GM12878 (cell line): ENCODE data around the gene CNGA1. TPM values are rescaled to one million over a fixed set of nuclear protein-coding genes. Genes with fewer than 3 reads are reported as not detected.
"Not testable (repeated sequence)": the region's sequence is repeated elsewhere in the genome, so short reads cannot be mapped to it uniquely, and the experiment has no call there.

Source experiments
- ATAC-seq: fragments of 200-7000 bp; cut with Tn5 transposase; 3 replicates; pipeline ENCODE4 v1.9.1; 2020; ENCODE audit warnings: mild to moderate bottlenecking, moderate library complexity
- BruUV-seq: library from RNA; stranded (reverse); fragments of 400-500 nt; replicated peaks from 2 replicates; lab custom pipeline; 2021; lab: Mats Ljungman, UMichigan
- CTCF ChIA-PET: fragments of 300-600 bp; sonication (Branson Sonifier 250); formaldehyde crosslinking; extraction: SDS; loops from one replicate; lab custom pipeline; 2021; ENCODE audit warnings: inconsistent platforms; lab: Yijun Ruan, JAX
- POLR2A ChIA-PET: fragments of 350-600 bp; formaldehyde crosslinking; extraction: SDS; loops from one replicate; lab custom pipeline; 2021; ENCODE audit warnings: inconsistent platforms; lab: Charles Lee
- RAD21 ChIA-PET: fragments of 300-600 bp; sonication (Branson Sonifier 250); formaldehyde crosslinking; loops from one replicate; lab custom pipeline; 2023; ENCODE audit warnings: antibody characterized with exemption; ENCODE audit not compliant: unreplicated experiment; lab: Charles Lee
- SMC1A ChIA-PET: fragments of 300-600 bp; sonication (Branson Sonifier 250); formaldehyde crosslinking; loops from one replicate; lab custom pipeline; 2023; ENCODE audit not compliant: unreplicated experiment, uncharacterized antibody; lab: Charles Lee
- DNase-seq: peaks from one replicate; pipeline ENCODE4 v3.0.0-alpha.2; 2011; ENCODE audit warnings: low read depth, low spot score
- FAIRE-seq: peaks from 3 replicates; lab custom pipeline; 2011; peaks lifted over from hg19 to GRCh38; lab: Jason Lieb, UNC
- H2AFZ ChIP-seq: 2 replicates; pipeline ENCODE4 v1.6.0; 2011; ENCODE audit warnings: low read depth, low read length, control low read depth; ENCODE audit not compliant: control insufficient read depth
- H3K27ac ChIP-seq: 2 replicates; pipeline ENCODE4 v1.5.1; 2011; ENCODE audit warnings: control low read depth; ENCODE audit not compliant: control insufficient read depth, insufficient read depth
- H3K27me3 ChIP-seq, 2 experiments: replicated peaks in 1 of 2; 2 replicates each; pipeline versions ENCODE4 v1.6.0 to v1.6.1; 2011; ENCODE audit warnings: low read length in 1 of 2; ENCODE audit not compliant: control insufficient read depth in 2 of 2, insufficient read depth in 2 of 2
- H3K36me3 ChIP-seq, 2 experiments: 2 replicates each; pipeline ENCODE4 v1.5.1; 2011; ENCODE audit warnings: low read length in 1 of 2; ENCODE audit not compliant: control insufficient read depth in 2 of 2, insufficient read depth in 2 of 2
- H3K4me1 ChIP-seq: 2 replicates; pipeline ENCODE4 v1.6.1; 2011; ENCODE audit warnings: mild to moderate bottlenecking, low read length, moderate library complexity, mixed read lengths; ENCODE audit not compliant: control insufficient read depth, insufficient read depth
- H3K4me2 ChIP-seq: 2 replicates; pipeline ENCODE4 v1.6.0; 2011; ENCODE audit warnings: control low read depth; ENCODE audit not compliant: control insufficient read depth, insufficient read depth
- H3K4me3 ChIP-seq: fragments of 200-600 bp; sonication (generic); 2 replicates; pipeline ENCODE4 v1.5.1; 2016
- H3K79me2 ChIP-seq: 2 replicates; pipeline ENCODE4 v1.6.0; 2011; ENCODE audit warnings: low read length; ENCODE audit not compliant: control insufficient read depth, insufficient read depth
- H3K9ac ChIP-seq: 2 replicates; pipeline ENCODE4 v1.8.0; 2011; ENCODE audit warnings: low read length, control low read depth, mixed read lengths; ENCODE audit not compliant: control insufficient read depth, insufficient read depth
- H3K9me3 ChIP-seq: replicated peaks from 3 replicates; pipeline ENCODE4 v1.5.1; 2011; ENCODE audit warnings: mild to moderate bottlenecking, low read length; ENCODE audit not compliant: control insufficient read depth, insufficient read depth
- H4K20me1 ChIP-seq: 2 replicates; pipeline ENCODE4 v1.6.0; 2011; ENCODE audit not compliant: control insufficient read depth, insufficient read depth
- CEBPB ChIP-seq, 2 experiments: fragments of 150-350 bp in 1 of 2; IDR thresholded peaks; 2 replicates each; pipeline ENCODE4 v1.6.1; 2012 to 2014; ENCODE audit warnings: low read depth in 2 of 2, low read length in 2 of 2, borderline replicate concordance in 1 of 2, inconsistent platforms in 1 of 2
- CREM ChIP-seq: IDR thresholded peaks from 2 replicates; pipeline ENCODE4 v1.6.1; 2014; ENCODE audit warnings: antibody characterized with exemption, low read depth
- EGR1 ChIP-seq, 2 experiments: IDR thresholded peaks; 1 replicate in 1 of 2; 2 replicates in 1 of 2; pipeline ENCODE4 v1.6.1; 2011 to 2012; ENCODE audit warnings: low read depth in 2 of 2, low read length in 2 of 2, borderline replicate concordance in 1 of 2, mild to moderate bottlenecking in 1 of 2, moderate library complexity in 1 of 2
- IRF4 ChIP-seq: IDR thresholded peaks from 2 replicates; pipeline ENCODE4 v1.6.1; 2011; ENCODE audit warnings: low read depth, low read length
- KLF5 ChIP-seq: fragments of 450-650 bp; IDR thresholded peaks from 2 replicates; pipeline ENCODE4 v1.6.1; 2014; ENCODE audit warnings: mild to moderate bottlenecking; ENCODE audit not compliant: partially characterized antibody
- RELA ChIP-seq: fragments of 450-650 bp; IDR thresholded peaks from 2 replicates; pipeline ENCODE4 v1.8.0; 2014; ENCODE audit warnings: borderline replicate concordance; ENCODE audit not compliant: partially characterized antibody
- SIX5 ChIP-seq: IDR thresholded peaks from 2 replicates; pipeline ENCODE4 v1.6.1; 2011; ENCODE audit warnings: mild to moderate bottlenecking, low read depth, low read length, moderate library complexity; ENCODE audit not compliant: severe bottlenecking
- ZNF207 ChIP-seq: fragments of 450-650 bp; IDR thresholded peaks from 2 replicates; pipeline ENCODE4 v1.6.1; 2014; ENCODE audit warnings: antibody characterized with exemption, mild to moderate bottlenecking, borderline replicate concordance
- ZNF622 ChIP-seq: fragments of 450-650 bp; IDR thresholded peaks from 2 replicates; pipeline ENCODE4 v1.6.1; 2017; ENCODE audit warnings: mild to moderate bottlenecking, inconsistent platforms
- WGBS: methylation state at CpG from one replicate; pipeline ENCODE4 v1.1.6; 2016; ENCODE audit warnings: low lambda C conversion rate; ENCODE audit not compliant: insufficient replicate concordance, insufficient coverage; ENCODE audit errors: missing lambda C conversion rate; 5-methylcytosine and 5-hydroxymethylcytosine counted together
- in situ Hi-C: fragments of 300-500 bp; cut with MboI; formaldehyde crosslinking; loops from 9 replicates; pipeline ENCODE4 v1.14.3; 2018; ENCODE audit warnings: mixed read lengths
- intact Hi-C: fragments of 100-400 bp; cut with micrococcal nuclease; formaldehyde crosslinking; loops from one replicate; pipeline ENCODE4 v1.14.2; 2022; ENCODE audit not compliant: unreplicated experiment
- polyA plus RNA-seq, 11 experiments: library from polyadenylated mRNA; depleted of rRNA in 4 of 11; unstranded in 6 of 11; stranded (reverse) in 5 of 11; fragments of >200 nt; fragmentation: Nextera tagmentation in 4 of 11; fragmentation: Illumina TruSeq in 1 of 11; extraction: Ambion mirVana in 4 of 11; extraction: Trizol in 1 of 11; gene quantifications; 1 replicate in 1 of 11; 2 replicates in 10 of 11; pipeline versions ENCODE4 v1.2.1 to v1.2.3, GENCODE V29; 2011 to 2016; ENCODE audit warnings: inconsistent platforms in 2 of 11, missing spikeins in 2 of 11, low read depth in 1 of 11
- total RNA-seq, 4 experiments: library from RNA; depleted of rRNA in 3 of 4; stranded (reverse); fragments of >200 nt in 3 of 4; fragmentation: Illumina TruSeq in 1 of 4; extraction: Trizol in 1 of 4; gene quantifications; 2 replicates each; pipeline versions ENCODE4 v1.2.1 to v1.2.3, GENCODE V29; 2013 to 2021
- TF ChIP-seq, protein P1 (sequence below): IDR thresholded peaks from 2 replicates; pipeline ENCODE4 v1.6.1; 2011; ENCODE audit warnings: low read depth, mild to moderate bottlenecking, low read length, moderate library complexity, borderline replicate concordance; ENCODE audit errors: extremely low read depth

CNGA1 gene
- total and polyA plus RNA-seq, 10 of the 15 experiments (the other 5 are each of a cell fraction or from before 2014, with no cell fraction given): 0.38 to 14.2 (median 5.1) TPM

GRCh38 chr4:47917163-47917562 is 99.3 kb downstream of the CNGA1 start:
- FAIRE-seq, H3K36me3 ChIP-seq, H3K4me3 ChIP-seq, H4K20me1 ChIP-seq, H3K9me3 ChIP-seq, H3K4me1 ChIP-seq, H3K4me2 ChIP-seq, ATAC-seq, POLR2A ChIA-PET, H3K27me3 ChIP-seq, H3K27ac ChIP-seq, RAD21 ChIA-PET, DNase-seq, BruUV-seq, H2AFZ ChIP-seq, H3K9ac ChIP-seq, in situ Hi-C loops: not testable (repeated sequence)
- peaks cover 13% of the 10 kb centered on the region for H3K79me2 ChIP-seq
- intact Hi-C loops: loop anchor here (10.0 kb wide), 1 partner anchor 422 kb away; no protein-coding TSS in a partner anchor
- ChIA-PET SMC1A (interaction anchor here (1.3 to 1.5 kb wide), 2 partner anchors 16 to 77 kb away, joined by 4 to 5 read pairs; no protein-coding TSS in a partner anchor), CTCF (interaction anchor here (0.6 to 1.2 kb wide), 4 partner anchors 8 to 214 kb away, joined by 3 to 5 read pairs (median 4); no protein-coding TSS in a partner anchor)
- WGBS: 100% methylated on average over 1 of the region's 1 CpG

GRCh38 chr4:47915378-47915777 is 101.1 kb downstream of the CNGA1 start:
- 39% methylated on average over 3 of the region's 3 CpGs for WGBS
- Histone ChIP-seq H3K9me3 (no peaks in the 10 kb centered on the region), H3K4me2 (peak overlapping the region; percentile 94), H3K27ac (no peak overlapping the region), H3K9ac (no peak overlapping the region), H4K20me1 (no peaks in the 10 kb centered on the region), H3K79me2 (peaks cover 31% of the 10 kb centered on the region), H2AFZ (peak overlapping the region; percentile 93), H3K36me3 (no peaks in the 10 kb centered on the region), H3K4me1 (no peaks in the 10 kb centered on the region; the same call in 1 of the 2 replicates), H3K4me3 (peak overlapping the region; percentile 78), H3K27me3 (no peaks in the 10 kb centered on the region)
- TF ChIP-seq, protein P1, sequence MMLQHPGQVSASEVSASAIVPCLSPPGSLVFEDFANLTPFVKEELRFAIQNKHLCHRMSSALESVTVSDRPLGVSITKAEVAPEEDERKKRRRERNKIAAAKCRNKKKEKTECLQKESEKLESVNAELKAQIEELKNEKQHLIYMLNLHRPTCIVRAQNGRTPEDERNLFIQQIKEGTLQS: no peak
- TF ChIP-seq RELA (no peak), IRF4 (no peak), CREM (no peak), CEBPB (IDR thresholded peaks at IDR 0.05; ENCODE audit: borderline replicate concordance in 1 of 2, low read depth in 2 of 2, low read length in 2 of 2) (no peak), ZNF622 (no peak), EGR1 (IDR thresholded peaks at IDR 0.05; ENCODE audit: borderline replicate concordance in 1 of 2, low read depth in 2 of 2, low read length in 2 of 2) (no peak), SIX5 (no peak), ZNF207 (no peak), KLF5 (no peak)
- no peak for ATAC-seq
- no peak for DNase-seq
- intact Hi-C loops: loop anchor here (10.0 kb wide), 1 partner anchor 421 kb away; no protein-coding TSS in a partner anchor
- RAD21 ChIA-PET: no interaction called here
- CTCF ChIA-PET: interaction anchor here (1.4 to 1.9 kb wide), 3 partner anchors 10 to 76 kb away, joined by 6 to 7 read pairs (median 6); no protein-coding TSS in a partner anchor
- no peak for FAIRE-seq
- SMC1A ChIA-PET: interaction anchor here (0.6 kb wide), 1 partner anchor 76 kb away, joined by 3 read pairs; no protein-coding TSS in a partner anchor
- in situ Hi-C loops: no loop called here
- POLR2A ChIA-PET: interaction anchor here (1.4 kb wide), 1 partner anchor 10 kb away, joined by 3 read pairs; no protein-coding TSS in a partner anchor
- no TSS peak for BruUV-seq
